WI38 (cell line): ENCODE data around the gene BCAS3.
"Not testable (repeated sequence)": the region's sequence is repeated elsewhere in the genome, so short reads cannot be mapped to it uniquely, and the experiment has no call there.

Experiments
- H3K4me3 ChIP-seq: 2 replicates; pipeline ENCODE4 v1.5.1; 2011; ENCODE audit warnings: low read depth, mild to moderate bottlenecking, control low read depth, low read length
- CTCF ChIP-seq: IDR thresholded peaks from 2 replicates; pipeline ENCODE4 v1.5.1; 2012; ENCODE audit warnings: low read depth, mild to moderate bottlenecking, control low read depth, low read length

BCAS3 gene

GRCh38 chr17:60790205-60790604 is 112.6 kb downstream of the BCAS3 start:
- no peak overlapping the region for H3K4me3 ChIP-seq
- TF ChIP-seq CTCF, result no peak

GRCh38 chr17:60792250-60792898 is 114.7 kb downstream of the BCAS3 start:
- no peak for TF ChIP-seq CTCF
- H3K4me3 ChIP-seq, result no peak overlapping the region

GRCh38 chr17:60798576-60798975 is 120.9 kb downstream of the BCAS3 start:
- no peak for TF ChIP-seq CTCF
- H3K4me3 ChIP-seq, result no peak overlapping the region

- TF ChIP-seq CTCF, result no peak
- no peak overlapping the region for H3K4me3 ChIP-seq
Observed at GRCh38 chr17:60802377-60802776, 124.7 kb downstream of the BCAS3 start.

- H3K4me3 ChIP-seq, result no peak overlapping the region
- no peak for TF ChIP-seq CTCF
Observed at GRCh38 chr17:60803059-60803458, 125.4 kb downstream of the BCAS3 start.

GRCh38 chr17:60804831-60805230 is 127.2 kb downstream of the BCAS3 start:
- no peak overlapping the region for H3K4me3 ChIP-seq
- TF ChIP-seq CTCF, result no peak

GRCh38 chr17:60809421-60809820 is 131.8 kb downstream of the BCAS3 start:
- H3K4me3 ChIP-seq, result no peak overlapping the region
- no peak for TF ChIP-seq CTCF

- H3K4me3 ChIP-seq, result not testable (repeated sequence)
Observed at GRCh38 chr17:60814941-60815340, 137.3 kb downstream of the BCAS3 start.
